Breast epithelium (tissue), 3 donors: ENCODE data around the gene CACNA1B.
"Not testable (repeated sequence)": the region's sequence is repeated elsewhere in the genome, so short reads cannot be mapped to it uniquely, and the experiment has no call there.

Source experiments
- POLR2A ChIP-seq: fragments of 450-650 bp; IDR thresholded peaks from one replicate; pipeline ENCODE4 v1.6.1; 2016; ENCODE audit warnings: antibody characterized with exemption, mild to moderate bottlenecking, moderate library complexity
- POLR2AphosphoS5 ChIP-seq, 3 donors: sonication (generic); formaldehyde crosslinking; IDR thresholded peaks; one replicate each; pipeline ENCODE4 v1.6.1; 2017; ENCODE audit warnings: antibody characterized with exemption in 3 of 3
- TF ChIP-seq, protein P1 (sequence below), 3 donors: fragments of 450-650 bp; IDR thresholded peaks; one replicate each; pipeline ENCODE4 v1.5.1; 2016 to 2017; ENCODE audit warnings: antibody characterized with exemption in 3 of 3, mild to moderate bottlenecking in 3 of 3, moderate library complexity in 3 of 3

DNA sequence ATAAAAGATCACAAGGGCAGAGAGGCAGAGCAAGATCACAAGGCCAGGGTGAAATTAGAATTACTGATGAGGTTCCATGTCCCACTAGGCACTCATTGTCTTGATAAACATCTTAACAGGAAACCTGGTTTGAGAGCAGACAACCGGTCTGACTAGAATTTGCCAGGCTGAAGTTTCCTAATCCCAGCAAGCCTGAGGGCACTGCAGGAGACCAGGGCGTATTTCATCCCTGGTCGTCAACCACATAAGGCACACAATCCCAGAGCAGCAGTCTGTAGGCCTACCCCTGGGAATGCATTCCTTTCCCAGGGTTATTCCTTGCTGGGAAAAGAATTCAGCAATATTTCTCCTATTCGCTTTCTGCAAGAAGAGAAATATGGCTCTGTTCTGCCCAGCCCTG lies 214.5 kb downstream of the CACNA1B start:
- not testable (repeated sequence) for TF ChIP-seq POLR2A; POLR2AphosphoS5 (IDR thresholded peaks at IDR 0.05)
- TF ChIP-seq, protein P1, sequence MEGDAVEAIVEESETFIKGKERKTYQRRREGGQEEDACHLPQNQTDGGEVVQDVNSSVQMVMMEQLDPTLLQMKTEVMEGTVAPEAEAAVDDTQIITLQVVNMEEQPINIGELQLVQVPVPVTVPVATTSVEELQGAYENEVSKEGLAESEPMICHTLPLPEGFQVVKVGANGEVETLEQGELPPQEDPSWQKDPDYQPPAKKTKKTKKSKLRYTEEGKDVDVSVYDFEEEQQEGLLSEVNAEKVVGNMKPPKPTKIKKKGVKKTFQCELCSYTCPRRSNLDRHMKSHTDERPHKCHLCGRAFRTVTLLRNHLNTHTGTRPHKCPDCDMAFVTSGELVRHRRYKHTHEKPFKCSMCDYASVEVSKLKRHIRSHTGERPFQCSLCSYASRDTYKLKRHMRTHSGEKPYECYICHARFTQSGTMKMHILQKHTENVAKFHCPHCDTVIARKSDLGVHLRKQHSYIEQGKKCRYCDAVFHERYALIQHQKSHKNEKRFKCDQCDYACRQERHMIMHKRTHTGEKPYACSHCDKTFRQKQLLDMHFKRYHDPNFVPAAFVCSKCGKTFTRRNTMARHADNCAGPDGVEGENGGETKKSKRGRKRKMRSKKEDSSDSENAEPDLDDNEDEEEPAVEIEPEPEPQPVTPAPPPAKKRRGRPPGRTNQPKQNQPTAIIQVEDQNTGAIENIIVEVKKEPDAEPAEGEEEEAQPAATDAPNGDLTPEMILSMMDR (IDR thresholded peaks at IDR 0.05), result not testable (repeated sequence)
